Measurements from ENCODE around the gene ID2. TPM values are rescaled to one million over a fixed set of nuclear protein-coding genes. Genes with fewer than 3 reads are reported as not detected.

ID2 gene
- total and polyA plus RNA-seq, 2 of the 13 experiments (the other 11 are each of a cell fraction or from before 2014, with no cell fraction given) = 214 to 719 TPM

GRCh38 chr2:8673381-8673780 lies 8.5 kb upstream of the ID2 start (continued):
- TF ChIP-seq ZBTB4 (CRISPR knock-in tag; IDR thresholded peaks at IDR 0.05; ENCODE audit: borderline replicate concordance) = no peak
- no peak for TF ChIP-seq ZNF142 (CRISPR knock-in tag; IDR thresholded peaks at IDR 0.05)
- TF ChIP-seq ZNF800 (CRISPR knock-in tag; IDR thresholded peaks at IDR 0.05) = no peak
- TF ChIP-seq AHDC1 (CRISPR knock-in tag; IDR thresholded peaks at IDR 0.05; ENCODE audit: borderline replicate concordance) = no peak
- no peak for TF ChIP-seq ZNF7 (CRISPR knock-in tag; IDR thresholded peaks at IDR 0.05)
- TF ChIP-seq FOSL1 (CRISPR knock-in tag; IDR thresholded peaks at IDR 0.05; ENCODE audit: borderline replicate concordance) = no peak

All from HepG2 (cell line).